Endothelial cell of umbilical vein (primary cell): ENCODE data around the gene SMTNL2. TPM values are rescaled to one million over a fixed set of nuclear protein-coding genes. Genes with fewer than 3 reads are reported as not detected.

ENCODE experiments used
- BruUV-seq: library from RNA; stranded (reverse); fragments of 400-500 nt; replicated peaks from 2 replicates; lab custom pipeline; 2021; lab: Mats Ljungman, UMichigan
- CTCF ChIA-PET: fragments of 300-600, 350-600 bp; sonication (Branson Sonifier 250); formaldehyde crosslinking; loops from one replicate; lab custom pipeline; 2021; ENCODE audit warnings: antibody characterized with exemption, inconsistent platforms; lab: Charles Lee
- POLR2A ChIA-PET: fragments of 300-600, 350-600 bp; sonication (Branson Sonifier 250); formaldehyde crosslinking; loops from one replicate; lab custom pipeline; 2021; ENCODE audit warnings: antibody characterized with exemption, inconsistent platforms; lab: Charles Lee
- DNase-seq: peaks from one replicate; pipeline ENCODE4 v3.0.0-alpha.2; 2011; ENCODE audit warnings: low read depth, low spot score
- FAIRE-seq: peaks from 2 replicates; lab custom pipeline; 2011; peaks lifted over from hg19 to GRCh38; lab: Jason Lieb, UNC
- H2AFZ ChIP-seq: 2 replicates; pipeline ENCODE4 v1.6.0; 2012; ENCODE audit warnings: low read depth, low read length, control low read depth, inconsistent platforms
- H3K27ac ChIP-seq: 2 replicates; pipeline ENCODE4 v1.5.1; 2011; ENCODE audit warnings: low read depth, mild to moderate bottlenecking, control low read depth, low read length, moderate library complexity; ENCODE audit not compliant: insufficient read depth
- H3K27me3 ChIP-seq, 2 experiments: 2 replicates each; pipeline versions ENCODE4 v1.6.0 to v1.6.1; 2011; ENCODE audit warnings: low read length in 2 of 2, mixed read lengths in 1 of 2; ENCODE audit not compliant: control insufficient read depth in 2 of 2, insufficient read depth in 2 of 2
- H3K36me3 ChIP-seq, 2 experiments: 2 replicates in 1 of 2; 3 replicates in 1 of 2; pipeline ENCODE4 v1.5.1; 2011; ENCODE audit warnings: low read length in 2 of 2, mild to moderate bottlenecking in 1 of 2, moderate library complexity in 1 of 2; ENCODE audit not compliant: control insufficient read depth in 2 of 2, insufficient read depth in 2 of 2; ENCODE audit errors: extremely low read depth in 1 of 2
- H3K4me1 ChIP-seq: 3 replicates; pipeline ENCODE4 v1.5.1; 2011; ENCODE audit warnings: mild to moderate bottlenecking, low read length; ENCODE audit not compliant: control insufficient read depth, insufficient read depth; ENCODE audit errors: extremely low read depth
- H3K4me2 ChIP-seq: 2 replicates; pipeline ENCODE4 v1.6.1; 2011; ENCODE audit warnings: low read length, control low read depth, mixed read lengths; ENCODE audit not compliant: insufficient read depth
- H3K4me3 ChIP-seq, 3 experiments: fragments of 200-600 bp in 1 of 3; sonication (generic), shearing (Covaris generic) in 1 of 3; replicated peaks in 1 of 3; 2 replicates each; pipeline ENCODE4 v1.5.1; 2011 to 2016; ENCODE audit warnings: control low read depth in 3 of 3, low read length in 3 of 3, mild to moderate bottlenecking in 2 of 3, inconsistent platforms in 1 of 3, low read depth in 1 of 3, moderate library complexity in 1 of 3; ENCODE audit not compliant: insufficient read depth in 1 of 3
- H3K79me2 ChIP-seq: 2 replicates; pipeline ENCODE4 v1.6.0; 2012; ENCODE audit warnings: low read length, inconsistent platforms; ENCODE audit not compliant: control insufficient read depth, insufficient read depth
- H3K9ac ChIP-seq: replicated peaks from 2 replicates; pipeline ENCODE3; 2011; ENCODE audit warnings: low read length, control low read depth; ENCODE audit not compliant: insufficient read depth; ENCODE audit errors: extremely low read depth
- H3K9me1 ChIP-seq: replicated peaks from 3 replicates; pipeline ENCODE4 v1.6.0; 2011; ENCODE audit warnings: mild to moderate bottlenecking, low read length; ENCODE audit not compliant: control insufficient read depth, insufficient read depth; ENCODE audit errors: extremely low read depth
- H3K9me3 ChIP-seq: replicated peaks from 2 replicates; pipeline ENCODE4 v1.5.1; 2012; ENCODE audit warnings: low read length, inconsistent platforms; ENCODE audit not compliant: control insufficient read depth, insufficient read depth
- H4K20me1 ChIP-seq: replicated peaks from 2 replicates; pipeline ENCODE3; 2011; ENCODE audit warnings: mild to moderate bottlenecking, low read length; ENCODE audit not compliant: control insufficient read depth, insufficient read depth; ENCODE audit errors: extremely low read depth
- CTCF ChIP-seq, 2 donors: IDR thresholded peaks; 1 replicate in 1 of 2; 2 replicates in 1 of 2; pipeline ENCODE4 v1.5.1; 2011; ENCODE audit warnings: low read length in 2 of 2, mild to moderate bottlenecking in 2 of 2, moderate library complexity in 2 of 2, control low read depth in 1 of 2, inconsistent platforms in 1 of 2, low read depth in 1 of 2; ENCODE audit not compliant: insufficient read depth in 1 of 2; ENCODE audit errors: extremely low read depth in 1 of 2
- EZH2 ChIP-seq: IDR thresholded peaks from 2 replicates; pipeline ENCODE4 v1.6.1; 2012; ENCODE audit warnings: borderline replicate concordance, low read depth, mild to moderate bottlenecking, moderate library complexity, low read length, inconsistent platforms; ENCODE audit not compliant: severe bottlenecking
- FOS ChIP-seq: IDR thresholded peaks from 2 replicates; pipeline ENCODE4 v1.6.1; 2011; ENCODE audit warnings: mild to moderate bottlenecking, low read length, moderate library complexity, borderline replicate concordance; ENCODE audit not compliant: insufficient read depth
- GATA2 ChIP-seq: IDR thresholded peaks from 2 replicates; pipeline ENCODE4 v1.7.0; 2011; ENCODE audit warnings: low read depth, mild to moderate bottlenecking, moderate library complexity, mixed read lengths, low read length; ENCODE audit not compliant: insufficient read length, insufficient read depth
- JUN ChIP-seq: IDR thresholded peaks from 2 replicates; pipeline ENCODE4 v1.6.1; 2011; ENCODE audit warnings: borderline replicate concordance, low read depth; ENCODE audit not compliant: insufficient read length, insufficient read depth
- MAX ChIP-seq: IDR thresholded peaks from 2 replicates; pipeline ENCODE4 v1.6.1; 2011; ENCODE audit not compliant: insufficient read depth, insufficient read length
- MYC ChIP-seq: IDR thresholded peaks from one replicate; pipeline ENCODE4 v1.6.1; 2011; ENCODE audit warnings: mild to moderate bottlenecking, low read depth, low read length
- POLR2A ChIP-seq: IDR thresholded peaks from 2 replicates; pipeline ENCODE4 v1.6.1; 2012; ENCODE audit warnings: low read depth, mild to moderate bottlenecking, control low read depth, low read length
- POLR2AphosphoS5 ChIP-seq: IDR thresholded peaks from 2 replicates; pipeline ENCODE4 v1.6.1; 2012; ENCODE audit warnings: low read depth, mild to moderate bottlenecking, control low read depth, low read length, moderate library complexity; ENCODE audit not compliant: insufficient read depth
- dilution Hi-C: fragments of 300-500 bp; cut with MboI; formaldehyde crosslinking; loops from one replicate; pipeline ENCODE4 v1.15.0; 2019; ENCODE audit warnings: low sequenced_read_pairs; ENCODE audit not compliant: extremely low pct_ligation_motif_present
- intact Hi-C: fragments of 100-400 bp; cut with micrococcal nuclease; formaldehyde crosslinking; loops from one replicate; pipeline ENCODE4 v1.10.0; 2022
- polyA plus RNA-seq, 4 experiments: library from polyadenylated mRNA; depleted of rRNA in 3 of 4; stranded (reverse) in 3 of 4; unstranded in 1 of 4; fragments of >200 nt; gene quantifications; 2 replicates each; pipeline versions ENCODE4 v1.2.1 to v1.2.3, GENCODE V29; 2011 to 2012; ENCODE audit warnings: missing spikeins in 1 of 4
- total RNA-seq: library from RNA; stranded (reverse); gene quantifications from 2 replicates; pipeline ENCODE4 v1.2.3, GENCODE V29; 2021

SMTNL2 gene
- total and polyA plus RNA-seq, 2 donors (not counting 3 experiments of a cell fraction or from before 2014, with no cell fraction given), result not detected

- intact Hi-C loops, result no loop called here
- Histone ChIP-seq H3K4me2 (no peak overlapping the region), H3K79me2 (no peaks in the 10 kb centered on the region), H3K27me3 (peaks cover 3 to 13% of the 10 kb centered on the region in 2 experiments), H3K9me1 (no peaks in the 10 kb centered on the region), H3K27ac (no peak overlapping the region), H4K20me1 (no peaks in the 10 kb centered on the region), H3K4me3 (no peak overlapping the region), H3K4me1 (no peaks in the 10 kb centered on the region), H3K9ac (no peak overlapping the region), H3K36me3 (no peaks in the 10 kb centered on the region), H3K9me3 (no peaks in the 10 kb centered on the region), H2AFZ (no peak overlapping the region)
- TF ChIP-seq POLR2A, result no peak
- TF ChIP-seq CTCF (IDR thresholded peaks at IDR 0.05; ENCODE audit: extremely low read depth in 1 of 2, insufficient read depth in 1 of 2, low read depth in 1 of 2, low read length in 2 of 2), result no peak
- no peak for TF ChIP-seq FOS
- TF ChIP-seq MAX, result no peak
- TF ChIP-seq JUN, result no peak
- no peak for TF ChIP-seq POLR2AphosphoS5
- no peak for TF ChIP-seq GATA2
- no peak for TF ChIP-seq EZH2
- TF ChIP-seq MYC, result no peak
- BruUV-seq, result no TSS peak
- DNase-seq (no peak), FAIRE-seq (no peak)
- CTCF ChIA-PET, result no interaction called here
- dilution Hi-C loops, result no loop called here
- POLR2A ChIA-PET, result no interaction called here
Measured at GRCh38 chr17:4617590-4618351, 33.4 kb downstream of the SMTNL2 start.
